ENCODE results near the gene ST6GAL2.

DNA sequence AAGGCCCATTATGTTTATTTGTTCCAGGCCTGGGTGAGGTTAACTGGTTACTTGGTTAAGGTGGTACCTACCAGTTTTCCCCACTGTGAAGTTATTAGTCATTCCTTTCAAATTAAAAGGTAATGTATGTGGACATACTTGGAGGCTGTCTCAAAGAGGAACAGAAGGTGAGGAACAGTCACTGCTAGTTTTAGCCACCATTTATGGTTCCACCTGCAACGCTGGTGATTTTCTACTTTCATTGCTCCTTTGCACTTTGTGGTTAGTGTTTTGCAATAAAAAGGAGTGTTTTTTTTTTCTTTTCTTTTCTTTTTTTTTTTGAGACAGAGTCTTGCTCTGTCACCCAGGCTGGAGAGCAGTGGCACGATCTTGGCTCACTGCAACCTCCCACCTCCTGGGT, 6.1 kb upstream of the ST6GAL2 start:
- TF ChIP-seq, protein P1, sequence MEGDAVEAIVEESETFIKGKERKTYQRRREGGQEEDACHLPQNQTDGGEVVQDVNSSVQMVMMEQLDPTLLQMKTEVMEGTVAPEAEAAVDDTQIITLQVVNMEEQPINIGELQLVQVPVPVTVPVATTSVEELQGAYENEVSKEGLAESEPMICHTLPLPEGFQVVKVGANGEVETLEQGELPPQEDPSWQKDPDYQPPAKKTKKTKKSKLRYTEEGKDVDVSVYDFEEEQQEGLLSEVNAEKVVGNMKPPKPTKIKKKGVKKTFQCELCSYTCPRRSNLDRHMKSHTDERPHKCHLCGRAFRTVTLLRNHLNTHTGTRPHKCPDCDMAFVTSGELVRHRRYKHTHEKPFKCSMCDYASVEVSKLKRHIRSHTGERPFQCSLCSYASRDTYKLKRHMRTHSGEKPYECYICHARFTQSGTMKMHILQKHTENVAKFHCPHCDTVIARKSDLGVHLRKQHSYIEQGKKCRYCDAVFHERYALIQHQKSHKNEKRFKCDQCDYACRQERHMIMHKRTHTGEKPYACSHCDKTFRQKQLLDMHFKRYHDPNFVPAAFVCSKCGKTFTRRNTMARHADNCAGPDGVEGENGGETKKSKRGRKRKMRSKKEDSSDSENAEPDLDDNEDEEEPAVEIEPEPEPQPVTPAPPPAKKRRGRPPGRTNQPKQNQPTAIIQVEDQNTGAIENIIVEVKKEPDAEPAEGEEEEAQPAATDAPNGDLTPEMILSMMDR (IDR thresholded peaks at IDR 0.05; ENCODE audit: low read depth, low read length, poor library complexity, severe bottlenecking), result no peak
- TF ChIP-seq EZH2phosphoT487 (IDR thresholded peaks at IDR 0.05; ENCODE audit: borderline replicate concordance, low read length), result no peak

Data from DOHH2 (cell line).